Calu3 (cell line): ENCODE results near the gene ZDHHC22. TPM values are rescaled to one million over a fixed set of nuclear protein-coding genes. Genes with fewer than 3 reads are reported as not detected.

Source experiments
- BruUV-seq: library from RNA; stranded (reverse); fragments of 400-500 nt; replicated peaks from 2 replicates; lab custom pipeline; 2021; lab: Mats Ljungman, UMichigan
- CTCF ChIA-PET: fragments of 300-600 bp; sonication (Branson Sonifier 250); formaldehyde crosslinking; loops from one replicate; lab custom pipeline; 2022; ENCODE audit warnings: antibody characterized with exemption; lab: Charles Lee
- DNase-seq: peaks from one replicate; pipeline ENCODE4 v3.0.0; 2022
- H3K27ac Mint-ChIP-seq: one replicate; pipeline ENCODE4 v1.8.0; 2022; ENCODE audit warnings: mixed read lengths; ENCODE audit not compliant: unreplicated experiment
- H3K27me3 Mint-ChIP-seq: one replicate; pipeline ENCODE4 v1.8.0; 2022; ENCODE audit warnings: mixed read lengths; ENCODE audit not compliant: unreplicated experiment
- H3K36me3 Mint-ChIP-seq: one replicate; pipeline ENCODE4 v1.8.0; 2022; ENCODE audit warnings: mild to moderate bottlenecking, moderate library complexity, mixed read lengths; ENCODE audit not compliant: insufficient read depth, unreplicated experiment
- H3K4me1 Mint-ChIP-seq: one replicate; pipeline ENCODE4 v1.8.0; 2022; ENCODE audit warnings: mild to moderate bottlenecking, low read depth, mixed read lengths; ENCODE audit not compliant: unreplicated experiment
- H3K4me3 Mint-ChIP-seq: one replicate; pipeline ENCODE4 v1.8.0; 2022; ENCODE audit warnings: mild to moderate bottlenecking, low read depth, moderate library complexity, mixed read lengths; ENCODE audit not compliant: unreplicated experiment
- H3K9me3 Mint-ChIP-seq: one replicate; pipeline ENCODE4 v1.8.0; 2022; ENCODE audit warnings: low read depth, mixed read lengths; ENCODE audit not compliant: unreplicated experiment
- CTCF ChIP-seq: fragments of 200-600 bp; IDR thresholded peaks from one replicate; pipeline ENCODE4 v1.8.0; 2022; ENCODE audit warnings: antibody characterized with exemption; ENCODE audit not compliant: unreplicated experiment
- intact Hi-C: fragments of 100-400 bp; cut with micrococcal nuclease; formaldehyde crosslinking; loops from one replicate; pipeline ENCODE4 v1.10.0; 2022; ENCODE audit not compliant: unreplicated experiment
- total RNA-seq: library from RNA; stranded (reverse); gene quantifications from 2 replicates; pipeline ENCODE4 v1.2.3, GENCODE V29; 2022

Gene ZDHHC22
- total RNA-seq, 1 experiment from 2014 or later: not detected

GRCh38 chr14:77186911-77187648 lies 45.5 kb upstream of the ZDHHC22 start:
- CTCF ChIA-PET: interaction anchor here (0.6 to 0.7 kb wide), 2 partner anchors 89 to 338 kb away, joined by 3 to 4 read pairs; no protein-coding TSS in a partner anchor
- H3K4me3 Mint-ChIP-seq: no peak overlapping the region
- peak; percentile 23 for DNase-seq
- intact Hi-C loops: no loop called here
- H3K4me1 Mint-ChIP-seq: no peaks in the 10 kb centered on the region
- H3K27ac Mint-ChIP-seq: no peak overlapping the region
- H3K27me3 Mint-ChIP-seq: peaks cover 54% of the 10 kb centered on the region
- H3K36me3 Mint-ChIP-seq: no peaks in the 10 kb centered on the region
- H3K9me3 Mint-ChIP-seq: no peaks in the 10 kb centered on the region
- BruUV-seq: no TSS peak
- no peak for TF ChIP-seq CTCF

DNA sequence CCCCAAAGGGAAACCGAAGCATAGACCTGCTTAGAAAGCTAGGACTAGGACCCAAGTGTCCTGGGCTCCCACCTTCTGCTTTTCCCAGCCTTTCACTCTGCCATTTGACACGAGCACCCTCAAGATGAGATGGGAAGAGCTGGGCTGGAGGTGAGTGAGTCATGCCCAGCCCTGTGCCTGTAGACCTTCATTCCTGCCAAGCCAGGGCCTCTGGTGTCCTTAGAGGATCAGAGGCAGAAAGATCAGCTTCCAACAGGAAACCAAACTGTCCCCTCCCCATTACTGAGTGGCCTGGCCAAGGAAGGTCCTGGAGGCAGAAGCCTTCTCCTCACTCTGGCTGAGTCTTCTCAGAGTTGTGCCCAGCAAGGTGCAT lies 43.5 kb upstream of the ZDHHC22 start:
- Mint-ChIP-seq H3K27me3 (peaks cover 54% of the 10 kb centered on the region), H3K4me3 (no peak overlapping the region), H3K27ac (no peak overlapping the region), H3K9me3 (no peaks in the 10 kb centered on the region), H3K36me3 (peaks cover 9% of the 10 kb centered on the region), H3K4me1 (no peaks in the 10 kb centered on the region)
- intact Hi-C loops: no loop called here
- no TSS peak for BruUV-seq
- TF ChIP-seq CTCF: no peak
- CTCF ChIA-PET: no interaction called here
- no peak for DNase-seq

- Mint-ChIP-seq H3K36me3 (peaks cover 9% of the 10 kb centered on the region), H3K27me3 (peaks cover 54% of the 10 kb centered on the region), H3K27ac (no peak overlapping the region), H3K9me3 (no peaks in the 10 kb centered on the region), H3K4me3 (no peak overlapping the region), H3K4me1 (no peaks in the 10 kb centered on the region)
- CTCF ChIA-PET: no interaction called here
- no peak for TF ChIP-seq CTCF
- BruUV-seq: no TSS peak
- DNase-seq: no peak
- intact Hi-C loops: no loop called here
Measured at GRCh38 chr14:77184396-77185092, 43.0 kb upstream of the ZDHHC22 start.

DNA sequence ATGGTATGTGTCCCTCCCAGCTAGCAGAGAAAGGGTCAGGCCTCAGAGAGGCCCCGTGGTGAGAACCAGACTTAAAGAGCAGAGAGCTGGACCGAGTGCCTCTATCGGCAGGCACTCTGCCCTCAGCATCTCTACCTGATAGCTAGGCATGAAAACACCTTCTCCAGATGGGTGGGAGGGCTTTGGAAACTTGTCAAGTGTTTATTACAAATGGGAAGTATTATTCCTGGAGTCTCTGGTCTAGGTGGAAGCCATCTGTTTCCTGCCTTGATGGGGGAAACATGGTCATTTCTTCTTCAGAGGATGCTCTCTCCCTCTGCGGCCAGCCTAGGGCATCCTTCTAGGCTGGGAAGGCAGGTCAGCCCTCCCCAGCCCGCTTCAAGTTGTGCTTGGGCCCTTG lies 42.3 kb upstream of the ZDHHC22 start:
- intact Hi-C loops: no loop called here
- CTCF ChIA-PET: interaction anchor here (0.6 kb wide), 1 partner anchor 44 kb away, joined by 3 read pairs; no protein-coding TSS in a partner anchor
- Mint-ChIP-seq H3K27me3 (peaks cover 54% of the 10 kb centered on the region), H3K4me1 (no peaks in the 10 kb centered on the region), H3K27ac (no peak overlapping the region), H3K4me3 (no peak overlapping the region), H3K9me3 (no peaks in the 10 kb centered on the region), H3K36me3 (peaks cover 9% of the 10 kb centered on the region)
- DNase-seq: no peak
- no TSS peak for BruUV-seq
- no peak for TF ChIP-seq CTCF
